ENCODE results near the gene ATP6V1G1. TPM values are rescaled to one million over a fixed set of nuclear protein-coding genes. Genes with fewer than 3 reads are reported as not detected.

ATP6V1G1 gene
- total RNA-seq, 1 experiment from 2014 or later, result 87.1 TPM

DNA sequence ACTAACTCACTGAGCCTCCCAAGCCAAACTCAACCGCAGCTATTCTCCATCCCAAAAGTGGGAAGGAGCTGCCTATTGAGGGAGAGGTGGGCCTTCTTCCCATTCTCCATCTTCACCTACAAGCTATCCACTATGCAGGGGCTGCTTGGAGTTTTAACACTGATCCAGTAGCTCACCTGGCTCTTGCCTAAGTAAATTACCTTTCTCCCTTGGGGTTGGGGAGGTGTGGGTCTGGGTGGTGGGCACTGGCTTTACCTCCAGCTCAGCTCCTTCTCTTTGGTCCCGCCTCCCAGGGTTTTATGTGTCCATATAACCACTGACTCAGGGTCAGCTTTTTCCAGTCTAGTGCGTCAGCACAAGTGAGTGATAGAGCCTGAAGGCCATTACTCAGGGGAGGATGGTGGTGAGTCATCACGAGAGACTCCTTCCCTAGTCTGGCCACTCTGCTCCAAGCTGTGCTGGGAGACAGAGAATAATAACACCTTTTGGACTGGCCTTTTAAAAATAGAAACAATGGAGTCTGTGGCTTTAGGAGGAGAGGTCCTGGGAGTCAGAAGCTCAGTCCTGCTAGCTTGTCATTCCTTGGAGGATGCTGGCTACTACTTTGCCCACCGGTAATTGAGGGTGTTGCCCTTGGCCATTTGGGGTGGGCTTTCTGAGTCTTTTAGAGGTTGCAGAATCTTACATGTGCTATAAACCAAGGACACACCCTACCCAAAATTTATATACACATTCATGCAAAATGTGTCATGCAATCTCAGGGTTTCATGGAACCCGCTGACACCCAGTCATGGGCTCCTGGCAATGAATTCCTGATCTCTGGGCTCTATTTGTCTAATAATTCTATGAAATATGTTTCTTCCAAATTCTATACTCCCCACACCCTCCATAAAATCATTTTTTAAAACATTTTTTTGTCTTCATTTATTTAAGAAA lies 35.6 kb upstream of the ATP6V1G1 start:
- Mint-ChIP-seq H3K9me3 (ENCODE audit: unreplicated experiment) (no peaks in the 10 kb centered on the region), H3K27me3 (ENCODE audit: insufficient read depth, unreplicated experiment) (peaks cover 8% of the 10 kb centered on the region), H3K4me3 (ENCODE audit: unreplicated experiment) (no peak overlapping the region), H3K4me1 (ENCODE audit: insufficient read depth, unreplicated experiment) (peaks cover 18% of the 10 kb centered on the region), H3K27ac (ENCODE audit: low read depth, unreplicated experiment) (peak overlapping the region; percentile 91), H3K36me3 (ENCODE audit: insufficient read depth, unreplicated experiment) (no peaks in the 10 kb centered on the region)
- ChIA-PET CTCF (interaction anchor here (0.8 to 5.1 kb wide), 7 partner anchors 9 to 146 kb away, joined by 3 to 25 read pairs (median 4); no protein-coding TSS in a partner anchor), POLR2A (interaction anchor here (0.6 to 2.5 kb wide), 9 partner anchors 9 to 101 kb away, joined by 3 to 28 read pairs (median 3); partner anchors contain the start of gene ATP6V1G1)
- peak; percentile 97 for DNase-seq (ENCODE audit: unreplicated experiment)
- intact Hi-C loops (cut with micrococcal nuclease), result loop anchor here (1.0 to 2.0 kb wide), 2 partner anchors 35 to 65 kb away; partner anchors contain the start of gene ATP6V1G1
- TF ChIP-seq, protein P1, sequence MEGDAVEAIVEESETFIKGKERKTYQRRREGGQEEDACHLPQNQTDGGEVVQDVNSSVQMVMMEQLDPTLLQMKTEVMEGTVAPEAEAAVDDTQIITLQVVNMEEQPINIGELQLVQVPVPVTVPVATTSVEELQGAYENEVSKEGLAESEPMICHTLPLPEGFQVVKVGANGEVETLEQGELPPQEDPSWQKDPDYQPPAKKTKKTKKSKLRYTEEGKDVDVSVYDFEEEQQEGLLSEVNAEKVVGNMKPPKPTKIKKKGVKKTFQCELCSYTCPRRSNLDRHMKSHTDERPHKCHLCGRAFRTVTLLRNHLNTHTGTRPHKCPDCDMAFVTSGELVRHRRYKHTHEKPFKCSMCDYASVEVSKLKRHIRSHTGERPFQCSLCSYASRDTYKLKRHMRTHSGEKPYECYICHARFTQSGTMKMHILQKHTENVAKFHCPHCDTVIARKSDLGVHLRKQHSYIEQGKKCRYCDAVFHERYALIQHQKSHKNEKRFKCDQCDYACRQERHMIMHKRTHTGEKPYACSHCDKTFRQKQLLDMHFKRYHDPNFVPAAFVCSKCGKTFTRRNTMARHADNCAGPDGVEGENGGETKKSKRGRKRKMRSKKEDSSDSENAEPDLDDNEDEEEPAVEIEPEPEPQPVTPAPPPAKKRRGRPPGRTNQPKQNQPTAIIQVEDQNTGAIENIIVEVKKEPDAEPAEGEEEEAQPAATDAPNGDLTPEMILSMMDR (IDR thresholded peaks at IDR 0.05; ENCODE audit: unreplicated experiment), result no peak
- BruUV-seq (replicated peaks), result TSS peak; percentile 96

DNA sequence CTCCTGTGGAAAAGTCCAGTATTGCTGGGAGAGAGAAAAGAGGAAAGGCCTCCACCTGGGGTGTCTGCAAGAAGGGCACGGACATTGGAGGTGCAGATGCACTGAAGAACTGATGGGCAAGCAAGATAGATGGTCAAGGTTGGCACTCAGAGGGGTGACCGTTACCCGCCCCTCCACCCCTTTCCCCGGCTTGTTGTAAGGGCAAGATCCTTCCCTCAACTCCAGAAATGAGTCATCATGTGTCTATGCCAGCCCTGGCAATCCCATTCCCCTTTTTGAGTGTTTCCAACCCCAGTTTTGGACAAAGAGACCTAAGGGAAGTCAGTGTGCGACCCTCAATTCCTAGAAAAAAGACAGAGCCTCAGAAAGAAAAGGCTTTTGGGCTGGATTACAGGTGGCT lies 34.9 kb upstream of the ATP6V1G1 start:
- ChIA-PET POLR2A (interaction anchor here (1.9 to 2.5 kb wide), 2 partner anchors 15 to 36 kb away, joined by 14 to 28 read pairs; partner anchors contain the start of gene ATP6V1G1), CTCF (no interaction called here)
- Mint-ChIP-seq H3K4me3 (ENCODE audit: unreplicated experiment) (no peak overlapping the region), H3K36me3 (ENCODE audit: insufficient read depth, unreplicated experiment) (no peaks in the 10 kb centered on the region), H3K9me3 (ENCODE audit: unreplicated experiment) (no peaks in the 10 kb centered on the region), H3K27ac (ENCODE audit: low read depth, unreplicated experiment) (peak overlapping the region; percentile 91), H3K4me1 (ENCODE audit: insufficient read depth, unreplicated experiment) (peaks cover 18% of the 10 kb centered on the region), H3K27me3 (ENCODE audit: insufficient read depth, unreplicated experiment) (peaks cover 1% of the 10 kb centered on the region)
- no TSS peak for BruUV-seq (replicated peaks)
- intact Hi-C loops (cut with micrococcal nuclease), result loop anchor here (1.0 to 2.0 kb wide), 2 partner anchors 34 to 65 kb away; partner anchors contain the start of gene ATP6V1G1
- TF ChIP-seq, protein P1 (IDR thresholded peaks at IDR 0.05; ENCODE audit: unreplicated experiment), result no peak
- peak; percentile 21 for DNase-seq (ENCODE audit: unreplicated experiment)

DNA sequence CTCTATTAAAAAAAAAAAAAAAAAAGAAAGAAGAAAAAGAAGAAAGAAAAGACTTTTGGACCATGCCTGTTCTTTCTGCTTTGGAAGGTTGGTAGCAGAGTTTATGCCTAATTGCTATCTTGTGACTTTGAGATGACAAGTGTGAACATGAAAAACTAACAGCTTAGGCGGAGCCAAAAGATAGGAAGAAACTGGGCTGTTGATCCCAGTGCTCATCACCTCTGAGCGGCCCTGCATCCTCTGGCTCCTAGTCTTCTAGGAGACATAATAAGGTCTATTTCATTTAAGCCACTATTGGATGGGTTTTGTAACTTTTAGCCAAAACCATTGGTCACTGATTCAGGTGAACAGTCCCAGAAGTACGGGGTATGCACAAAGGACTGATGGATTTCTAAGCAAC lies 34.4 kb upstream of the ATP6V1G1 start:
- peak overlapping the region; percentile 91 for H3K27ac Mint-ChIP-seq (ENCODE audit: low read depth, unreplicated experiment)

More for the DNA sequence above, 34.4 kb upstream of the ATP6V1G1 start:
- ChIA-PET POLR2A (no interaction called here), CTCF (no interaction called here)
- DNase-seq (ENCODE audit: unreplicated experiment), result no peak
- Mint-ChIP-seq H3K36me3 (ENCODE audit: insufficient read depth, unreplicated experiment) (no peaks in the 10 kb centered on the region), H3K4me3 (ENCODE audit: unreplicated experiment) (no peak overlapping the region), H3K27me3 (ENCODE audit: insufficient read depth, unreplicated experiment) (no peaks in the 10 kb centered on the region), H3K4me1 (ENCODE audit: insufficient read depth, unreplicated experiment) (peaks cover 18% of the 10 kb centered on the region), H3K9me3 (ENCODE audit: unreplicated experiment) (no peaks in the 10 kb centered on the region)
- intact Hi-C loops (cut with micrococcal nuclease), result loop anchor here (2.0 kb wide), 1 partner anchor 34 kb away; the partner anchor contains the start of gene ATP6V1G1
- BruUV-seq (replicated peaks), result no TSS peak
- TF ChIP-seq, protein P1 (IDR thresholded peaks at IDR 0.05; ENCODE audit: unreplicated experiment), result no peak
